Measurements from ENCODE around the gene HILPDA. TPM values are rescaled to one million over a fixed set of nuclear protein-coding genes. Genes with fewer than 3 reads are reported as not detected.

HILPDA gene
- total and polyA plus RNA-seq, 9 of the 15 experiments (the other 6 are each of a cell fraction or from before 2014, with no cell fraction given): 8.3 to 71.8 (median 23.5) TPM

GRCh38 chr7:128435327-128435686, 20.4 kb upstream of the HILPDA start:
- peaks cover 9 to 17% of the 10 kb centered on the region in 2 experiments for H3K4me1 ChIP-seq (replicated peaks in 1 of 2; ENCODE audit: control insufficient read depth in 2 of 2, insufficient read depth in 2 of 2, low read length in 2 of 2)
- intact Hi-C loops (cut with micrococcal nuclease): no loop called here
- POLR2A ChIA-PET: interaction anchor here (0.5 to 0.8 kb wide), 2 partner anchors 9 to 304 kb away, joined by 3 to 4 read pairs; partner anchors contain the start of gene CALU

More at GRCh38 chr7:128435327-128435686, 20.4 kb upstream of the HILPDA start:
- H3K9me1 ChIP-seq (ENCODE audit: control insufficient read depth, insufficient read depth, low read length): no peaks in the 10 kb centered on the region
- CTCF ChIA-PET (ENCODE audit: low intra/inter-chr PET ratio): no interaction called here
- no peaks in the 10 kb centered on the region for H3K36me3 ChIP-seq (ENCODE audit: control insufficient read depth, insufficient read depth, low read length)
- 49% methylated on average over 3 of the region's 3 CpGs for WGBS (ENCODE audit: insufficient coverage, low coverage, missing lambda C conversion rate)
- no peak overlapping the region for H3K4me2 ChIP-seq (ENCODE audit: insufficient read depth, low read length)
- H3K4me3 ChIP-seq: no peak overlapping the region
- no peaks in the 10 kb centered on the region for H3K79me2 ChIP-seq (ENCODE audit: control insufficient read depth, insufficient read depth, low read length)
- no peak overlapping the region for H3K9ac ChIP-seq (ENCODE audit: insufficient read depth in 1 of 2, low read depth in 2 of 2, low read length in 2 of 2)
- H3K9me3 ChIP-seq (replicated peaks; ENCODE audit: control insufficient read depth, insufficient read depth, low read depth, low read length): no peaks in the 10 kb centered on the region
- no peak for DNase-seq (ENCODE audit: extremely low read depth in 1 of 4, low spot score in 3 of 4)
- no peak for FAIRE-seq
- H3K27ac ChIP-seq (ENCODE audit: extremely low read depth, low read depth, low read length): no peak overlapping the region
- ATAC-seq: no peak
- H3K27me3 ChIP-seq (ENCODE audit: control insufficient read depth in 2 of 2, insufficient read depth in 2 of 2, low read length in 2 of 2): peaks cover 2 to 6% of the 10 kb centered on the region in 2 experiments; a peak in 3 of 5 replicates
- no peak for TF ChIP-seq MBD2 (IDR thresholded peaks at IDR 0.05; ENCODE audit: borderline replicate concordance, low read depth)
- TF ChIP-seq KHSRP (IDR thresholded peaks at IDR 0.05): no peak
- no peak for TF ChIP-seq NFXL1 (CRISPR knock-in tag; IDR thresholded peaks at IDR 0.05)
- no peak for TF ChIP-seq NR2C2 (CRISPR knock-in tag; IDR thresholded peaks at IDR 0.05)
- no peak for TF ChIP-seq NR2C2 (tag; IDR thresholded peaks at IDR 0.05)
- TF ChIP-seq ZBTB17 (CRISPR knock-in tag; IDR thresholded peaks at IDR 0.05): no peak
- TF ChIP-seq SIN3A (IDR thresholded peaks at IDR 0.05; ENCODE audit: borderline replicate concordance in 2 of 2, control insufficient read depth in 1 of 2, low read depth in 2 of 2, low read length in 2 of 2): no peak
- no peak for TF ChIP-seq ZNF561 (CRISPR knock-in tag; conservative IDR thresholded peaks at IDR 0.05)
- no peak for TF ChIP-seq SMAD1 (IDR thresholded peaks at IDR 0.05; ENCODE audit: low read depth, low read length, partially characterized antibody)
- no peak for TF ChIP-seq SMARCA4 (IDR thresholded peaks at IDR 0.05)
- no peak for TF ChIP-seq HDAC3 (IDR thresholded peaks at IDR 0.05; ENCODE audit: borderline replicate concordance, partially characterized antibody)
- in situ Hi-C loops (cut with MboI): no loop called here
- H2AFZ ChIP-seq (ENCODE audit: low read depth, low read length): no peak overlapping the region
- no TSS peak for BruUV-seq (replicated peaks)
- H4K20me1 ChIP-seq (replicated peaks; ENCODE audit: control insufficient read depth, insufficient read depth, low read length): no peaks in the 10 kb centered on the region

Measured in K562 (cell line).